DMS79 (cell line): ENCODE data around the gene ATP13A1.

ENCODE experiments used
- DNase-seq: peaks from one replicate; lab custom pipeline; 2025; lab: John Stamatoyannopoulos, UW

ATP13A1 gene

GRCh38 chr19:19662871-19663255 is 613 bp downstream of the ATP13A1 start:
- DNase-seq, result peak; percentile 16

GRCh38 chr19:19662344-19662743 is 1.1 kb downstream of the ATP13A1 start:
- DNase-seq, result no peak

GRCh38 chr19:19661675-19662251 is 1.7 kb downstream of the ATP13A1 start:
- no peak for DNase-seq

- DNase-seq, result no peak
These were observed 2.3 kb downstream of the ATP13A1 start for GRCh38 chr19:19661141-19661674.

- no peak for DNase-seq
These were observed 3.7 kb downstream of the ATP13A1 start for GRCh38 chr19:19659646-19660245.

GRCh38 chr19:19657397-19657783 is 6.1 kb downstream of the ATP13A1 start:
- DNase-seq, result no peak

- no peak for DNase-seq
These were observed 6.8 kb downstream of the ATP13A1 start for GRCh38 chr19:19656451-19657396.

GRCh38 chr19:19655641-19656343 is 7.7 kb downstream of the ATP13A1 start:
- DNase-seq, result no peak

- no peak for DNase-seq
These were observed 8.4 kb downstream of the ATP13A1 start for GRCh38 chr19:19655051-19655594.

- DNase-seq, result no peak
These were observed 9.0 kb downstream of the ATP13A1 start for GRCh38 chr19:19654441-19654840.

- DNase-seq, result no peak
These were observed 9.8 kb downstream of the ATP13A1 start for GRCh38 chr19:19653597-19654147.

GRCh38 chr19:19652482-19653295 is 10.8 kb downstream of the ATP13A1 start:
- no peak for DNase-seq

GRCh38 chr19:19651076-19651475 is 12.4 kb downstream of the ATP13A1 start:
- no peak for DNase-seq

GRCh38 chr19:19650331-19650730 is 13.1 kb downstream of the ATP13A1 start:
- no peak for DNase-seq

GRCh38 chr19:19649580-19649995 is 13.9 kb downstream of the ATP13A1 start:
- DNase-seq, result no peak

- DNase-seq, result no peak
These were observed 14.3 kb downstream of the ATP13A1 start for GRCh38 chr19:19649155-19649554.

- no peak for DNase-seq
These were observed 16.2 kb downstream of the ATP13A1 start for GRCh38 chr19:19647037-19647835.

GRCh38 chr19:19645233-19645870 is 18.1 kb downstream of the ATP13A1 start:
- DNase-seq, result no peak

- DNase-seq, result no peak
These were observed 19.5 kb downstream of the ATP13A1 start for GRCh38 chr19:19644054-19644388.
